GM23338 (cell line): Measurements from ENCODE around the gene PDE6A. TPM values are rescaled to one million over a fixed set of nuclear protein-coding genes. Genes with fewer than 3 reads are reported as not detected.
A peak's percentile ranks its signal among the peaks of the same experiment; 100 is the strongest.

Experiments
- ATAC-seq: fragments of 200-7000 bp; cut with Tn5 transposase; 3 replicates; pipeline ENCODE4 v1.9.1; 2020
- DNase-seq: peaks from one replicate; pipeline ENCODE4 v3.0.0-alpha.2; 2015; ENCODE audit warnings: low spot score
- H2AFZ ChIP-seq: fragments of 200-600 bp; sonication (generic); 2 replicates; pipeline ENCODE4 v1.8.0; 2016; ENCODE audit warnings: antibody characterized with exemption, mild to moderate bottlenecking, moderate library complexity
- H3F3A ChIP-seq: fragments of 200-600 bp; sonication (generic); replicated peaks from 2 replicates; pipeline ENCODE4 v1.8.0; 2017; ENCODE audit warnings: antibody characterized with exemption, mixed run types, low read depth
- H3K27ac ChIP-seq: fragments of 200-600 bp; sonication (generic); 2 replicates; pipeline ENCODE4 v1.6.1; 2016; ENCODE audit warnings: low read depth
- H3K27me3 ChIP-seq: fragments of 200-600 bp; sonication (generic); 2 replicates; pipeline ENCODE4 v1.8.0; 2016; ENCODE audit warnings: mild to moderate bottlenecking, mixed run types, moderate library complexity; ENCODE audit not compliant: insufficient read depth
- H3K36me3 ChIP-seq: fragments of 200-600 bp; sonication (generic); 2 replicates; pipeline ENCODE4 v1.8.0; 2016; ENCODE audit warnings: mild to moderate bottlenecking; ENCODE audit not compliant: insufficient read depth
- H3K4me1 ChIP-seq: fragments of 200-600 bp; sonication (generic); 2 replicates; pipeline ENCODE4 v1.8.0; 2016; ENCODE audit warnings: mild to moderate bottlenecking, moderate library complexity; ENCODE audit not compliant: insufficient read depth
- H3K4me2 ChIP-seq: fragments of 200-600 bp; sonication (generic); 2 replicates; pipeline ENCODE4 v1.7.1; 2017; ENCODE audit warnings: mixed run types
- H3K4me3 ChIP-seq: fragments of 200-600 bp; sonication (generic); 2 replicates; pipeline ENCODE4 v1.6.1; 2016; ENCODE audit warnings: mixed run types
- H3K79me2 ChIP-seq: fragments of 200-600 bp; sonication (generic); replicated peaks from 2 replicates; pipeline ENCODE4 v1.8.0; 2017; ENCODE audit warnings: mild to moderate bottlenecking; ENCODE audit not compliant: insufficient read depth
- H3K9me2 ChIP-seq: fragments of 200-600 bp; sonication (generic); 2 replicates; pipeline ENCODE4 v1.8.0; 2017; ENCODE audit not compliant: insufficient read depth
- H4K20me1 ChIP-seq: fragments of 200-600 bp; sonication (generic); replicated peaks from 2 replicates; pipeline ENCODE4 v1.8.0; 2017; ENCODE audit warnings: mild to moderate bottlenecking; ENCODE audit not compliant: insufficient read depth
- H3K27ac Mint-ChIP-seq: 2 replicates; pipeline ENCODE4 v1.8.0; 2020; ENCODE audit warnings: inconsistent platforms, mild to moderate bottlenecking, moderate library complexity, mixed read lengths
- H3K27me3 Mint-ChIP-seq: 3 replicates; pipeline ENCODE4 v1.8.0; 2022; ENCODE audit warnings: low read depth, mild to moderate bottlenecking, moderate library complexity, mixed read lengths, inconsistent platforms; ENCODE audit not compliant: insufficient read depth, poor library complexity
- H3K36me3 Mint-ChIP-seq: 3 replicates; pipeline ENCODE4 v1.8.0; 2021; ENCODE audit warnings: low read depth, mild to moderate bottlenecking, inconsistent platforms, moderate library complexity, mixed read lengths
- H3K4me1 Mint-ChIP-seq: 3 replicates; pipeline ENCODE4 v1.8.0; 2020; ENCODE audit warnings: mild to moderate bottlenecking, inconsistent platforms, mixed read lengths
- H3K4me3 Mint-ChIP-seq: 3 replicates; pipeline ENCODE4 v1.8.0; 2021; ENCODE audit warnings: moderate library complexity, mild to moderate bottlenecking, inconsistent platforms, mixed read lengths
- H3K9me3 Mint-ChIP-seq: 3 replicates; pipeline ENCODE4 v1.8.0; 2020; ENCODE audit warnings: moderate library complexity, mild to moderate bottlenecking, inconsistent platforms, mixed read lengths
- CREB1 ChIP-seq: fragments of 250-450 bp; sonication (Bioruptor Pico); IDR thresholded peaks from 2 replicates; pipeline ENCODE4 v1.5.0; 2020; ENCODE audit warnings: low read depth, mild to moderate bottlenecking, moderate library complexity
- EZH2 ChIP-seq: fragments of 200-600 bp; sonication (generic); IDR thresholded peaks from one replicate; pipeline ENCODE4 v1.8.0; 2017; ENCODE audit warnings: antibody characterized with exemption, mild to moderate bottlenecking, low read depth; ENCODE audit not compliant: unreplicated experiment
- ZNF331 ChIP-seq: fragments of 250-450 bp; sonication (Bioruptor Pico); IDR thresholded peaks from 2 replicates; pipeline ENCODE4 v1.5.0; 2020; ENCODE audit warnings: low read depth, mild to moderate bottlenecking, moderate library complexity
- polyA plus RNA-seq: library from polyadenylated mRNA; unstranded; fragments of >200 nt; fragmentation: Nextera tagmentation; extraction: Ambion mirVana; gene quantifications from 2 replicates; pipeline ENCODE4 v1.2.1, GENCODE V29; 2016
- total RNA-seq: library from RNA; depleted of rRNA; stranded (reverse); fragments of >200 nt; shearing (Covaris generic); gene quantifications from 2 replicates; pipeline ENCODE4 v1.2.3, GENCODE V29; 2014
- TF ChIP-seq, protein P1 (sequence below): fragments of 250-450 bp; sonication (Bioruptor Pico); IDR thresholded peaks from 2 replicates; pipeline ENCODE4 v1.5.0; 2020; ENCODE audit warnings: mild to moderate bottlenecking, moderate library complexity
- TF ChIP-seq, protein P2 (sequence below), 2 experiments: fragments of 200-600 bp in 1 of 2; sonication (generic) in 1 of 2; conservative IDR thresholded peaks; 2 replicates each; pipeline versions ENCODE4 v1.5.1 to v1.6.1; 2016 to 2017; ENCODE audit warnings: antibody characterized with exemption in 2 of 2, low read depth in 2 of 2, mild to moderate bottlenecking in 2 of 2, moderate library complexity in 1 of 2

Gene PDE6A
- total and polyA plus RNA-seq, 2 experiments from 2014 or later = 0.08 TPM; not detected in 1

DNA sequence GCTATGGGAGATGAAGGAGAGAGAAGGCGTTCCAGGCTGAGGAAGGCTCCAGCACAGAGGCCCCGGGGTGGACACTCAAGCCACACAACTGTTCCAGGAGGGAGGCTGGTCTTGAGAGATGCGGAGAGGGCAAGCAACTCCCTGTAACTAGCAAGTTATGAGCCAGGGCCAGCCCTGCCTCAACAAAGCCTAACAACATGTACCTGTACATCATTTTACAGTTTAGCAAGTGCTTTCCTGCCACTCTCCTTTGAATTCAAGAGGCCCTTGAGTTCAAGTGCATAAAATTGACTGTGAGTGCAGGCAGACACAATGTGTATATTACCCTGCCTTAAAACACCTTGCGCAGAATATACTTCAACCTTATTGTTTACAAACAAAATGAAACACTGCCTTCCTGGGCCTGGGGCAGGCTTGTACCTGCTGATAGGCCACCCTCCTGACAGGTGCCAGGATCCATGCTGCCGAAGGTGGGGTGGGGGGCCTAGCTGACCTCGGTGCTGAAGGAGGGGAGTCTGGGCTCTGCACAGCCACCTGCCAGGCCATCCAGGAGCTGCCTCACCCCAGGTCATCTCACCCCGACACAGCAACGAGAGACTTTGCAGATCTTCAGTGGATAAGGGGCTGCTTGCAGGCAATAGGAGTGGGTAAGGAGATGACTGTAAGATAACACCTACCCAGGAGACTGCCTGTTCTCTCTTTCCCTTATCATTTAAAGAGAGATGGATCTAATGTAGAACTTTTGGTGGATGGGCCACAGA lies 134.5 kb downstream of the PDE6A start:
- H3K4me3 ChIP-seq = no peak overlapping the region
- Mint-ChIP-seq H3K36me3 (no peaks in the 10 kb centered on the region), H3K4me3 (no peak overlapping the region), H3K4me1 (peaks cover 35% of the 10 kb centered on the region), H3K27me3 (peaks cover 8% of the 10 kb centered on the region), H3K27ac (peak overlapping the region; percentile 56; the same call in 1 of the 2 replicates), H3K9me3 (no peaks in the 10 kb centered on the region)
- peaks cover 17% of the 10 kb centered on the region for H3K79me2 ChIP-seq
- H3K4me1 ChIP-seq = peaks cover 16% of the 10 kb centered on the region
- H4K20me1 ChIP-seq = no peaks in the 10 kb centered on the region
- no peaks in the 10 kb centered on the region for H3K36me3 ChIP-seq
- ATAC-seq = no peak
- H3F3A ChIP-seq = no peaks in the 10 kb centered on the region
- no peak overlapping the region for H3K27ac ChIP-seq
- H3K27me3 ChIP-seq = no peaks in the 10 kb centered on the region
- TF ChIP-seq CREB1 (CRISPR knock-in tag) = no peak
- TF ChIP-seq ZNF331 = no peak
- TF ChIP-seq EZH2 = no peak
- TF ChIP-seq, protein P1, sequence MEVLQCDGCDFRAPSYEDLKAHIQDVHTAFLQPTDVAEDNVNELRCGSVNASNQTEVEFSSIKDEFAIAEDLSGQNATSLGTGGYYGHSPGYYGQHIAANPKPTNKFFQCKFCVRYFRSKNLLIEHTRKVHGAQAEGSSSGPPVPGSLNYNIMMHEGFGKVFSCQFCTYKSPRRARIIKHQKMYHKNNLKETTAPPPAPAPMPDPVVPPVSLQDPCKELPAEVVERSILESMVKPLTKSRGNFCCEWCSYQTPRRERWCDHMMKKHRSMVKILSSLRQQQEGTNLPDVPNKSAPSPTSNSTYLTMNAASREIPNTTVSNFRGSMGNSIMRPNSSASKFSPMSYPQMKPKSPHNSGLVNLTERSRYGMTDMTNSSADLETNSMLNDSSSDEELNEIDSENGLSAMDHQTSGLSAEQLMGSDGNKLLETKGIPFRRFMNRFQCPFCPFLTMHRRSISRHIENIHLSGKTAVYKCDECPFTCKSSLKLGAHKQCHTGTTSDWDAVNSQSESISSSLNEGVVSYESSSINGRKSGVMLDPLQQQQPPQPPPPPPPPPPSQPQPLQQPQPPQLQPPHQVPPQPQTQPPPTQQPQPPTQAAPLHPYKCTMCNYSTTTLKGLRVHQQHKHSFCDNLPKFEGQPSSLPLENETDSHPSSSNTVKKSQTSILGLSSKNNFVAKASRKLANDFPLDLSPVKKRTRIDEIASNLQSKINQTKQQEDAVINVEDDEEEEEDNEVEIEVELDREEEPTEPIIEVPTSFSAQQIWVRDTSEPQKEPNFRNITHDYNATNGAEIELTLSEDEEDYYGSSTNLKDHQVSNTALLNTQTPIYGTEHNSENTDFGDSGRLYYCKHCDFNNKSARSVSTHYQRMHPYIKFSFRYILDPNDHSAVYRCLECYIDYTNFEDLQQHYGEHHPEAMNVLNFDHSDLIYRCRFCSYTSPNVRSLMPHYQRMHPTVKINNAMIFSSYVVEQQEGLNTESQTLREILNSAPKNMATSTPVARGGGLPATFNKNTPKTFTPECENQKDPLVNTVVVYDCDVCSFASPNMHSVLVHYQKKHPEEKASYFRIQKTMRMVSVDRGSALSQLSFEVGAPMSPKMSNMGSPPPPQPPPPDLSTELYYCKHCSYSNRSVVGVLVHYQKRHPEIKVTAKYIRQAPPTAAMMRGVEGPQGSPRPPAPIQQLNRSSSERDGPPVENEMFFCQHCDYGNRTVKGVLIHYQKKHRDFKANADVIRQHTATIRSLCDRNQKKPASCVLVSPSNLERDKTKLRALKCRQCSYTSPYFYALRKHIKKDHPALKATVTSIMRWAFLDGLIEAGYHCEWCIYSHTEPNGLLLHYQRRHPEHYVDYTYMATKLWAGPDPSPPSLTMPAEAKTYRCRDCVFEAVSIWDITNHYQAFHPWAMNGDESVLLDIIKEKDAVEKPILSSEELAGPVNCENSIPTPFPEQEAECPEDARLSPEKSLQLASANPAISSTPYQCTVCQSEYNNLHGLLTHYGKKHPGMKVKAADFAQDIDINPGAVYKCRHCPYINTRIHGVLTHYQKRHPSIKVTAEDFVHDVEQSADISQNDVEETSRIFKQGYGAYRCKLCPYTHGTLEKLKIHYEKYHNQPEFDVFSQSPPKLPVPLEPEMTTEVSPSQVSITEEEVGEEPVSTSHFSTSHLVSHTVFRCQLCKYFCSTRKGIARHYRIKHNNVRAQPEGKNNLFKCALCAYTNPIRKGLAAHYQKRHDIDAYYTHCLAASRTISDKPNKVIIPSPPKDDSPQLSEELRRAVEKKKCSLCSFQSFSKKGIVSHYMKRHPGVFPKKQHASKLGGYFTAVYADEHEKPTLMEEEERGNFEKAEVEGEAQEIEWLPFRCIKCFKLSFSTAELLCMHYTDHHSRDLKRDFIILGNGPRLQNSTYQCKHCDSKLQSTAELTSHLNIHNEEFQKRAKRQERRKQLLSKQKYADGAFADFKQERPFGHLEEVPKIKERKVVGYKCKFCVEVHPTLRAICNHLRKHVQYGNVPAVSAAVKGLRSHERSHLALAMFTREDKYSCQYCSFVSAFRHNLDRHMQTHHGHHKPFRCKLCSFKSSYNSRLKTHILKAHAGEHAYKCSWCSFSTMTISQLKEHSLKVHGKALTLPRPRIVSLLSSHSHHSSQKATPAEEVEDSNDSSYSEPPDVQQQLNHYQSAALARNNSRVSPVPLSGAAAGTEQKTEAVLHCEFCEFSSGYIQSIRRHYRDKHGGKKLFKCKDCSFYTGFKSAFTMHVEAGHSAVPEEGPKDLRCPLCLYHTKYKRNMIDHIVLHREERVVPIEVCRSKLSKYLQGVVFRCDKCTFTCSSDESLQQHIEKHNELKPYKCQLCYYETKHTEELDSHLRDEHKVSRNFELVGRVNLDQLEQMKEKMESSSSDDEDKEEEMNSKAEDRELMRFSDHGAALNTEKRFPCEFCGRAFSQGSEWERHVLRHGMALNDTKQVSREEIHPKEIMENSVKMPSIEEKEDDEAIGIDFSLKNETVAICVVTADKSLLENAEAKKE = no peak
- TF ChIP-seq, protein P2, sequence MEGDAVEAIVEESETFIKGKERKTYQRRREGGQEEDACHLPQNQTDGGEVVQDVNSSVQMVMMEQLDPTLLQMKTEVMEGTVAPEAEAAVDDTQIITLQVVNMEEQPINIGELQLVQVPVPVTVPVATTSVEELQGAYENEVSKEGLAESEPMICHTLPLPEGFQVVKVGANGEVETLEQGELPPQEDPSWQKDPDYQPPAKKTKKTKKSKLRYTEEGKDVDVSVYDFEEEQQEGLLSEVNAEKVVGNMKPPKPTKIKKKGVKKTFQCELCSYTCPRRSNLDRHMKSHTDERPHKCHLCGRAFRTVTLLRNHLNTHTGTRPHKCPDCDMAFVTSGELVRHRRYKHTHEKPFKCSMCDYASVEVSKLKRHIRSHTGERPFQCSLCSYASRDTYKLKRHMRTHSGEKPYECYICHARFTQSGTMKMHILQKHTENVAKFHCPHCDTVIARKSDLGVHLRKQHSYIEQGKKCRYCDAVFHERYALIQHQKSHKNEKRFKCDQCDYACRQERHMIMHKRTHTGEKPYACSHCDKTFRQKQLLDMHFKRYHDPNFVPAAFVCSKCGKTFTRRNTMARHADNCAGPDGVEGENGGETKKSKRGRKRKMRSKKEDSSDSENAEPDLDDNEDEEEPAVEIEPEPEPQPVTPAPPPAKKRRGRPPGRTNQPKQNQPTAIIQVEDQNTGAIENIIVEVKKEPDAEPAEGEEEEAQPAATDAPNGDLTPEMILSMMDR (conservative IDR thresholded peaks at IDR 0.05; ENCODE audit: low read depth in 2 of 2) = no peak
- DNase-seq = no peak
- no peak overlapping the region for H2AFZ ChIP-seq
- no peak overlapping the region for H3K4me2 ChIP-seq
- no peaks in the 10 kb centered on the region for H3K9me2 ChIP-seq
